Omental fat pad (tissue), 4 donors: Measurements from ENCODE around the gene ZBTB44. TPM values are rescaled to one million over a fixed set of nuclear protein-coding genes. Genes with fewer than 3 reads are reported as not detected.

Source experiments
- ATAC-seq: fragments of 150-250 bp; one replicate; pipeline ENCODE4 v1.9.1; 2016; ENCODE audit warnings: mild to moderate bottlenecking, moderate library complexity; ENCODE audit not compliant: low FRiP score
- DNase-seq: peaks from one replicate; pipeline ENCODE4 v3.0.0-alpha.2; 2019; ENCODE audit warnings: low spot score
- total RNA-seq, 4 donors: library from RNA; depleted of rRNA; stranded (reverse); fragments of >200 nt; gene quantifications; one replicate each; pipeline ENCODE4 v1.1.0, GENCODE V29; 2016
- TF ChIP-seq, protein P1 (sequence below), 3 donors: fragments of 450-650 bp; IDR thresholded peaks; one replicate each; pipeline ENCODE4 v1.5.1; 2016 to 2017; ENCODE audit warnings: antibody characterized with exemption in 3 of 3, mild to moderate bottlenecking in 3 of 3, moderate library complexity in 2 of 3

Gene ZBTB44
- total RNA-seq, 4 donors from 2014 or later = 37.0 to 81.0 (median 46.6) TPM

DNA sequence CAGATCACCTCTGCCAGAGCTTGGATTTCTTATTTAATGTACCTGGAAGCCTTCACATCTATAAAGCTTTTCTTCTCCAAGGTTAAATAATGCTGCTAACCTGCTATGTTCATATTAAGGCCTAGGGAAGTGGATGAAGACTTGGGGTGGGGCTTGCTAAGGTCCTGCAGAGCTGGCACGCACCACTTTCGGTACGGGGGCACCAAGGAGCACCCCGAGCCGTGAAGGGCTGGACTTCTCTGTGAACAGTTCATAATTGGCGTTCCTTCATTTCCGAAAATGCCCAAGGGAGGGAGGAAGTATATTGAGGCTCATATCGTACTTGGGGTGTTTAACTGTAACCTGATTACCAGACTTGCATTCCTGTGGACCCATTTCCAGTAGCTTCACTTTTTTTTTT lies 95.6 kb downstream of the ZBTB44 start:
- TF ChIP-seq, protein P1, sequence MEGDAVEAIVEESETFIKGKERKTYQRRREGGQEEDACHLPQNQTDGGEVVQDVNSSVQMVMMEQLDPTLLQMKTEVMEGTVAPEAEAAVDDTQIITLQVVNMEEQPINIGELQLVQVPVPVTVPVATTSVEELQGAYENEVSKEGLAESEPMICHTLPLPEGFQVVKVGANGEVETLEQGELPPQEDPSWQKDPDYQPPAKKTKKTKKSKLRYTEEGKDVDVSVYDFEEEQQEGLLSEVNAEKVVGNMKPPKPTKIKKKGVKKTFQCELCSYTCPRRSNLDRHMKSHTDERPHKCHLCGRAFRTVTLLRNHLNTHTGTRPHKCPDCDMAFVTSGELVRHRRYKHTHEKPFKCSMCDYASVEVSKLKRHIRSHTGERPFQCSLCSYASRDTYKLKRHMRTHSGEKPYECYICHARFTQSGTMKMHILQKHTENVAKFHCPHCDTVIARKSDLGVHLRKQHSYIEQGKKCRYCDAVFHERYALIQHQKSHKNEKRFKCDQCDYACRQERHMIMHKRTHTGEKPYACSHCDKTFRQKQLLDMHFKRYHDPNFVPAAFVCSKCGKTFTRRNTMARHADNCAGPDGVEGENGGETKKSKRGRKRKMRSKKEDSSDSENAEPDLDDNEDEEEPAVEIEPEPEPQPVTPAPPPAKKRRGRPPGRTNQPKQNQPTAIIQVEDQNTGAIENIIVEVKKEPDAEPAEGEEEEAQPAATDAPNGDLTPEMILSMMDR (IDR thresholded peaks at IDR 0.05) = no peak
- no peak for ATAC-seq
- DNase-seq = no peak

DNA sequence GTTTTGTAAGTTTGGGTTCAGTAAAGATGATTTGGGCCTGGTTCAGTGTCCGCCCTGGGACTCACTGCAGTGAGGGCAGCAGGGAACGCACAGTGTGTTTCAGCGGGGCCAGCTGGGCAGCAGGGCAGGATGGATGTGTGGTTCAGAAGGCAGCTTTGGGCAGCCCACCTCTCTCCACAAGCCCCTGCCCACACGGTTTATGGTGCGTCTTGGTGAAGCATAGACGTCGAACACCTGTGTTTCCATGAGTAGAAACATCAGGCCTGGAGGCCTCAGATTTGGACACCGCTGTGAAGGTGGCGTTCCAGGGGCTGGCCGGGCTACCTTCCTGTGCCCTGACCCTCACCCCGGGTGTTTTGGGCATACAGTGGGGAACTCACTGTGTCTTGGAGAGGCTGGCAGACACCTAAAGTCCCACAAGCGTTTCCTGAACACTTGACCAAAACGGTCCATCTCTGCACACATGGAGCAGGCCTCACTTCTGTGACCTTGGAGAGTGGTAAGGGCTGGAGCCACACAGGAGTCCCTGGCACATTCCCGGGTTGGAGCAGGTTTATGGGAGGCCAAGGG lies 96.1 kb downstream of the ZBTB44 start:
- TF ChIP-seq, protein P1 (IDR thresholded peaks at IDR 0.05) = no peak
- no peak for ATAC-seq
- no peak for DNase-seq

DNA sequence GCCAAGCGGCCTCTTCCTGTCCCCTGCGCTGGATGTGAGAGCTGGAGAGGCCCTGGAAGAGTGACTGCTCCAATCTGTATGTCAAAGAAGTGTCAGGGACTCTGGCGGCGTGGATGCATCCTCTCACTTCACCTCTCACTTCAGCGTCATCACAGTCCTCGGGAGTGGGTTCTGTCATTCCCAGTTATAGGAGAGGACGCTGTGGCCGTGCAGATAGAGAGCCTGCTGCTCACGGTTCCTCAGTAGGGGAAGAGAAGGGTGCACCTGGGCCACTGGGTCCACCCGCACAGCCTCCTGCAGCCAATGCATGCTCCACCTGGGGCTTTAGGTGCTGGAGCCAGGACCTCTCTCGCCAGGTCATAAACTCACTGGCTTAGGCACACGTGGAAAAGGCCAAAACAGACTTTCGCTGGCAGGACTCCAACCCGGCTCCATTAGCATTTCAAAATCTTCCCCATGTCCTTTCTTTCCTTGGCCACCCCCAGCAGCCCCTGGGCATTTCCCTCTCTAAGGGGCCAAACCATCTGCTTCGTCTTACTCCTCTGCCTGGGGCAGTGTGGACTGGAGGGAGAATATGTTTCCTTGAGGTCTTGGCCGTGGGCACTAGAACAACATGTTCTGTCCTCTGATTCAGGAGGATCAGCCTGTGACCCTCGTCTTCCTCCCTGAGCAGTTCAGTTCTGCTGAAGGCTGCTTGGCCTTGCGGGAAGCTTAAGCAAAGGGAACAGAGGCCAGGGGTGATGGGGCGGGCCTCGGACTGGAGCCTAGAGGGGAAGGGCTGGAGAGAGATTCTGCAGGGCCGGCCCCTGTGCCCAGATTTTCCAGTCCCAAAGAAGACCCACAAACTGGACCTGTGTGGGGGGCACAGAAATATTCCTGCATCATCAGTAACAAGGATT lies 97.3 kb downstream of the ZBTB44 start:
- no peak for DNase-seq
- TF ChIP-seq, protein P1 (IDR thresholded peaks at IDR 0.05) = no peak
- no peak for ATAC-seq

DNA sequence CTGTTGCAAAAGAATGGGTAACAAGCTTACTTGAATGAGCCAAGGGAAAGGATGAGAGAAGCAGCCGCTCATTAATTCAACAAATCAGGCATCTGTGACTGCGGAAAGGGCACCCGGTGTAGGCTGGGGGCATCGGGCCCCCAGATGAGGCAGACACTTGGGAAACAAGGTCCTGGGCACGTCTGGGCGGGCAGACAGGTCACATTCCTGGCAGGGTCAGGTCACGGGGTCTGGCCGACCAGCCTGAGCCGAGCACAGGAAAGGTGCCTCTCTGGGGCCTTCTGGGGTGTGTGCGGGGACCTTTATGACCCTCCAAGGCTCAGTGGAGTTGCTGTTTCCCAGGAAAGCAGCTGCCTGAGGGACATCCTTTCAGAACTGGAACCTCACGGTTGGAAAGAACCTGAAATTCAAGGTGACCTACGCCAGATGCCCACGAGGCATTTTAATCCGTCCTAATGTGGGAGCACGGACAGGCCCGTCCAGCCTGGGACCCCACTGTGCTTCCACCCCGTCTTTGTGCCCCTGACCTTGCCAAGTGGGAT lies 98.1 kb downstream of the ZBTB44 start:
- TF ChIP-seq, protein P1 (IDR thresholded peaks at IDR 0.05) = no peak
- ATAC-seq (no peak), DNase-seq (no peak)

DNA sequence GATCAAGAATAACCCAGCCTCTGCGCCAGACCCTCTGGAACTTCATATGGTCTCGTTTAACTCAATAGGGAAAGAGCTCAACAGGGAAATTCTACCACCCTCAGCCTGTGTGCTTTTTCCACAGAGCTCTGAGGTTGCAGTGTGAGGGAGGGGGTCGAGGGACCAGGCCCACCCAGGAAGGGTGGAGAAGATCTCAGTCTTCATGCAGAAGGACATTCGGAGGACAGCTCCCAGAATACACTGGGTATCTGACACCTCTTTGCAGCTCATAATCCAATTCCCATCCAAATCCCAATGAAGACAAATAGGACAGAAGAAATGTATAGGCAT lies 98.5 kb downstream of the ZBTB44 start:
- TF ChIP-seq, protein P1 (IDR thresholded peaks at IDR 0.05) = no peak
- DNase-seq = no peak
- ATAC-seq = no peak

DNA sequence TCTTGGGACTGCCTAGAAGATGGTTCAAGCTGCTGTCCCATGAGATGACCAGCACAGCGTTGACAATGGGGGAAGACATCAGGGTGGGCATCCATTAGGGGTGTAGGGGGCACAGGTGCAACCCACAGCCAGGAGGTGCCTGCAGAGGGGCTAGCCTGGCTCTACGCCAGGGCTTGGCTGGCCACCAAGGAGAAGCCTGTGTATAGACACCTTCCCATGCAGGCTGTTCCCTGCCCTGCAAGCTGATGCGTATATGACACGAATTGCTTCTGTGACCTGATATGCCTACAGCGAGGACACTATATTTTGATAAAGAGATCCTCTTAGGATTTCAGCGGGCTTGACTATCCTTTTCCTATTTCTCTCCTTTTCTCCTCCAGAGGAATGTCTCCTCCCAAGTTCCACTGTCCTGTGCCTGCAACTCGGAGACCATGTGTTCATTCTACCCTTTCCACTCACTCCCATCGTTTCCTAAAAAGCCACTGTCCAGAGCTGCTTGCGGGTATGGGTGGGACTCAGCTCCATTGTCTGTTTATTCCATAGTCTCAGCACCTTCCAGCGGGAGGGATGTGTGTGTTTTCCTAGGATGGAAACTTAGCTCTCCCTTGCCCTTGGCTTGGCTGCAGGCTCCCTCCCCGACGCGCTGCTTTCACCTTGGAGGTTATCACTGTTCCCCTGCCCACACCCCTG lies 99.0 kb downstream of the ZBTB44 start:
- DNase-seq = no peak
- ATAC-seq = no peak
- TF ChIP-seq, protein P1 (IDR thresholded peaks at IDR 0.05) = no peak
